IMR-90 (cell line): ENCODE data around the gene MAML2. TPM values are rescaled to one million over a fixed set of nuclear protein-coding genes. Genes with fewer than 3 reads are reported as not detected.

Experiments used
- ATAC-seq: fragments of 200-7000 bp; cut with Tn5 transposase; 2 replicates; pipeline ENCODE4 v1.9.1; 2020; ENCODE audit warnings: low read depth, mild to moderate bottlenecking, moderate library complexity
- BruUV-seq: library from RNA; stranded (reverse); fragments of 400-500 nt; replicated peaks from 2 replicates; lab custom pipeline; 2021; lab: Mats Ljungman, UMichigan
- CTCF ChIA-PET: fragments of 300-600 bp; formaldehyde crosslinking; extraction: SDS; loops from one replicate; lab custom pipeline; 2021; ENCODE audit warnings: antibody characterized with exemption; lab: Yijun Ruan, JAX
- POLR2A ChIA-PET: fragments of 300-600 bp; sonication (Branson Sonifier 250); formaldehyde crosslinking; loops from one replicate; lab custom pipeline; 2022; ENCODE audit warnings: antibody characterized with exemption; ENCODE audit not compliant: unreplicated experiment; lab: Charles Lee
- DNase-seq: peaks from one replicate; pipeline ENCODE4 v3.0.0; 2013
- H2AFZ ChIP-seq: replicated peaks from 2 replicates; pipeline ENCODE3; 2013; ENCODE audit warnings: low read length, mild to moderate bottlenecking; ENCODE audit not compliant: poor library complexity
- H2AK5ac ChIP-seq: 2 replicates; pipeline ENCODE4 v1.6.1; 2013; ENCODE audit warnings: low read depth, low read length, inconsistent platforms
- H2AK9ac ChIP-seq: replicated peaks from 2 replicates; pipeline ENCODE3; 2013; ENCODE audit warnings: mild to moderate bottlenecking, low read depth, low read length, moderate library complexity; ENCODE audit not compliant: poor library complexity
- H2BK120ac ChIP-seq: 2 replicates; pipeline ENCODE4 v1.6.1; 2013; ENCODE audit warnings: low read depth, low read length, inconsistent platforms
- H2BK15ac ChIP-seq: 3 replicates; pipeline ENCODE4 v1.6.1; 2013; ENCODE audit warnings: low read depth, low read length, inconsistent platforms
- H2BK20ac ChIP-seq: 2 replicates; pipeline ENCODE4 v1.6.1; 2013; ENCODE audit warnings: low read depth, mild to moderate bottlenecking, inconsistent platforms, low read length, moderate library complexity
- H2BK5ac ChIP-seq: 2 replicates; pipeline ENCODE4 v1.6.1; 2013; ENCODE audit warnings: mild to moderate bottlenecking, low read depth, low read length, inconsistent platforms; ENCODE audit not compliant: poor library complexity, severe bottlenecking
- H3K14ac ChIP-seq: replicated peaks from 2 replicates; pipeline ENCODE4 v1.6.1; 2013; ENCODE audit warnings: low read depth, low read length, inconsistent platforms
- H3K18ac ChIP-seq: 2 replicates; pipeline ENCODE4 v1.6.1; 2013; ENCODE audit warnings: low read depth, low read length, control low read depth
- H3K23ac ChIP-seq: 2 replicates; pipeline ENCODE4 v1.6.1; 2013; ENCODE audit warnings: low read depth, low read length, inconsistent platforms
- H3K27ac ChIP-seq: 2 replicates; pipeline ENCODE4 v1.5.1; 2013; ENCODE audit warnings: mild to moderate bottlenecking, control low read depth, low read length; ENCODE audit not compliant: insufficient read depth
- H3K27me3 ChIP-seq: 2 replicates; pipeline ENCODE4 v1.6.1; 2013; ENCODE audit warnings: low read length; ENCODE audit not compliant: control insufficient read depth, insufficient read depth
- H3K36me3 ChIP-seq: 2 replicates; pipeline ENCODE4 v1.6.1; 2013; ENCODE audit warnings: low read length, mixed read lengths; ENCODE audit not compliant: control insufficient read depth, insufficient read depth
- H3K4ac ChIP-seq: 2 replicates; pipeline ENCODE4 v1.6.1; 2013; ENCODE audit warnings: low read depth, low read length, inconsistent platforms
- H3K4me1 ChIP-seq: 2 replicates; pipeline ENCODE4 v1.6.1; 2013; ENCODE audit warnings: low read length, mixed read lengths; ENCODE audit not compliant: control insufficient read depth, insufficient read depth
- H3K4me2 ChIP-seq: 2 replicates; pipeline ENCODE4 v1.6.1; 2013; ENCODE audit warnings: low read depth, mild to moderate bottlenecking, control low read depth, low read length, moderate library complexity
- H3K4me3 ChIP-seq: 2 replicates; pipeline ENCODE4 v1.5.1; 2013; ENCODE audit warnings: low read depth, mild to moderate bottlenecking, control low read depth, low read length, moderate library complexity; ENCODE audit not compliant: insufficient read depth
- H3K56ac ChIP-seq: 2 replicates; pipeline ENCODE4 v1.6.1; 2013; ENCODE audit warnings: low read length, inconsistent platforms; ENCODE audit not compliant: insufficient read depth; ENCODE audit errors: extremely low read depth
- H3K79me1 ChIP-seq, 2 experiments: 2 replicates each; pipeline ENCODE4 v1.6.1; 2013; ENCODE audit warnings: low read length in 2 of 2, inconsistent platforms in 1 of 2, low read depth in 1 of 2
- H3K9ac ChIP-seq: 2 replicates; pipeline ENCODE4 v1.6.1; 2013; ENCODE audit warnings: low read depth, low read length, control low read depth
- H3K9me1 ChIP-seq: 2 replicates; pipeline ENCODE4 v1.6.1; 2013; ENCODE audit warnings: low read length, inconsistent platforms; ENCODE audit not compliant: insufficient read depth
- H3K9me3 ChIP-seq: 2 replicates; pipeline ENCODE4 v1.6.1; 2013; ENCODE audit warnings: low read length; ENCODE audit not compliant: control insufficient read depth, insufficient read depth
- H4K20me1 ChIP-seq: 2 replicates; pipeline ENCODE4 v1.6.1; 2013; ENCODE audit warnings: low read length, inconsistent platforms; ENCODE audit not compliant: insufficient read depth
- H4K5ac ChIP-seq: 2 replicates; pipeline ENCODE4 v1.6.1; 2013; ENCODE audit warnings: mild to moderate bottlenecking, low read depth, low read length, control low read depth
- H4K8ac ChIP-seq, 2 experiments: 2 replicates each; pipeline ENCODE4 v1.6.1; 2013; ENCODE audit warnings: low read depth in 2 of 2, low read length in 2 of 2, control low read depth in 1 of 2, inconsistent platforms in 1 of 2
- H4K91ac ChIP-seq: 2 replicates; pipeline ENCODE4 v1.6.1; 2013; ENCODE audit warnings: low read depth, low read length, inconsistent platforms; ENCODE audit not compliant: insufficient read depth
- BHLHE40 ChIP-seq: fragments of 150-350 bp; IDR thresholded peaks from 2 replicates; pipeline ENCODE4 v1.6.1; 2016; ENCODE audit warnings: mild to moderate bottlenecking, low read depth, low read length
- CEBPB ChIP-seq: IDR thresholded peaks from 2 replicates; pipeline ENCODE4 v1.6.1; 2012; ENCODE audit warnings: low read depth, low read length, improper control_type of control experiment
- CHD1 ChIP-seq: IDR thresholded peaks from 2 replicates; pipeline ENCODE4 v1.6.1; 2012; ENCODE audit warnings: low read depth, low read length, improper control_type of control experiment
- ELK1 ChIP-seq: fragments of 150-350 bp; IDR thresholded peaks from 2 replicates; pipeline ENCODE4 v1.6.1; 2016; ENCODE audit warnings: low read depth, mild to moderate bottlenecking, low read length, moderate library complexity, borderline replicate concordance
- MAFK ChIP-seq: IDR thresholded peaks from 2 replicates; pipeline ENCODE4 v1.6.1; 2012; ENCODE audit warnings: low read depth, low read length, improper control_type of control experiment
- MXI1 ChIP-seq: IDR thresholded peaks from 2 replicates; pipeline ENCODE4 v1.6.1; 2012; ENCODE audit warnings: low read depth, mild to moderate bottlenecking, low read length, moderate library complexity, borderline replicate concordance
- WGBS, 2 experiments: methylation state at CpG; one replicate each; pipeline versions ENCODE4 v1.1.5 to v1.1.7; 2013; ENCODE audit warnings: missing lambda C conversion rate in 2 of 2; ENCODE audit not compliant: insufficient read length in 1 of 2; ENCODE audit errors: extremely low coverage in 2 of 2; 5-methylcytosine and 5-hydroxymethylcytosine counted together
- dilution Hi-C: fragments of 300-500 bp; cut with HindIII; formaldehyde crosslinking; loops from one replicate; pipeline ENCODE4 v1.14.3; 2018; ENCODE audit warnings: low sequenced_read_pairs; ENCODE audit not compliant: unreplicated experiment
- in situ Hi-C: fragments of 300-500 bp; cut with MboI; formaldehyde crosslinking; loops from 3 replicates; pipeline ENCODE4 v1.14.3; 2019; ENCODE audit warnings: low sequenced_read_pairs, inconsistent platforms, mixed read lengths
- intact Hi-C: fragments of 100-400 bp; cut with micrococcal nuclease; formaldehyde crosslinking; loops from 2 replicates; pipeline ENCODE4 v1.10.0; 2022
- polyA plus RNA-seq, 3 experiments: library from polyadenylated mRNA; depleted of rRNA; stranded (reverse); fragments of >200 nt; gene quantifications; 2 replicates each; pipeline ENCODE4 v1.2.3, GENCODE V29; 2012; ENCODE audit warnings: low replicate concordance in 1 of 3
- total RNA-seq: library from RNA; depleted of rRNA; stranded (reverse); fragments of >200 nt; gene quantifications from 2 replicates; pipeline ENCODE4 v1.2.3, GENCODE V29; 2012

The MAML2 gene
- total and polyA plus RNA-seq, 2 of the 4 experiments (the other 2 are of a cell fraction), result 15.0 to 19.5 TPM

- WGBS, 2 experiments, result no CpG with 5 or more reads among the region's 4 CpGs
- Histone ChIP-seq H3K9ac (no peak overlapping the region), H2BK20ac (no peak overlapping the region), H4K91ac (no peak overlapping the region), H3K4ac (no peak overlapping the region), H2AK5ac (no peak overlapping the region), H2BK5ac (no peak overlapping the region), H4K5ac (no peak overlapping the region), H3K27me3 (no peaks in the 10 kb centered on the region), H3K56ac (no peak overlapping the region), H3K36me3 (peaks cover 1% of the 10 kb centered on the region; the same call in 1 of the 2 replicates), H3K4me3 (no peak overlapping the region), H3K18ac (no peak overlapping the region), H3K23ac (0 out of 2 replicates have a peak overlapping the region, but pooled peaks have one; percentile 7), H4K20me1 (no peaks in the 10 kb centered on the region; the same call in 1 of the 2 replicates), H3K79me1 (peaks cover 20 to 84% of the 10 kb centered on the region in 2 experiments), H2AFZ (no peak overlapping the region), H3K9me3 (no peaks in the 10 kb centered on the region), H2BK120ac (no peak overlapping the region), H3K14ac (no peak overlapping the region), H3K4me1 (peaks cover 38% of the 10 kb centered on the region), H3K9me1 (peaks cover 23% of the 10 kb centered on the region), H3K27ac (no peak overlapping the region), H2AK9ac (no peak overlapping the region), H3K4me2 (no peak overlapping the region), H2BK15ac (no peak overlapping the region), H4K8ac (no peak overlapping the region)
- no peak for DNase-seq
- in situ Hi-C loops, result no loop called here
- no peak for ATAC-seq
- intact Hi-C loops, result loop anchor here (2.0 kb wide), 1 partner anchor 241 kb away; no protein-coding TSS in a partner anchor
- dilution Hi-C loops, result no loop called here
- TF ChIP-seq MAFK (no peak), CEBPB (no peak), CHD1 (no peak), ELK1 (no peak), MXI1 (no peak), BHLHE40 (no peak)
- ChIA-PET CTCF (no interaction called here), POLR2A (no interaction called here)
- no TSS peak for BruUV-seq
Observed at GRCh38 chr11:96334219-96334618, 8.8 kb downstream of the MAML2 start.
